KOPT-K1 (cell line): ENCODE data around the gene HOXA5.

Experiments
- H3K27ac ChIP-seq: fragments of 200-600 bp; sonication (generic); 2 replicates; pipeline ENCODE4 v1.5.1; 2016; ENCODE audit warnings: antibody characterized with exemption, mild to moderate bottlenecking, low read depth, low read length; ENCODE audit not compliant: poor library complexity, severe bottlenecking
- H3K36me3 ChIP-seq: fragments of 200-600 bp; sonication (generic); 2 replicates; pipeline ENCODE4 v1.5.1; 2017; ENCODE audit warnings: antibody characterized with exemption, mild to moderate bottlenecking, low read length, moderate library complexity; ENCODE audit not compliant: insufficient read depth
- H3K9me3 ChIP-seq: fragments of 200-600 bp; sonication (generic); 2 replicates; pipeline ENCODE4 v1.5.1; 2017; ENCODE audit warnings: antibody characterized with exemption, low read length, mild to moderate bottlenecking; ENCODE audit not compliant: insufficient read depth, poor library complexity, severe bottlenecking

HOXA5 gene

DNA sequence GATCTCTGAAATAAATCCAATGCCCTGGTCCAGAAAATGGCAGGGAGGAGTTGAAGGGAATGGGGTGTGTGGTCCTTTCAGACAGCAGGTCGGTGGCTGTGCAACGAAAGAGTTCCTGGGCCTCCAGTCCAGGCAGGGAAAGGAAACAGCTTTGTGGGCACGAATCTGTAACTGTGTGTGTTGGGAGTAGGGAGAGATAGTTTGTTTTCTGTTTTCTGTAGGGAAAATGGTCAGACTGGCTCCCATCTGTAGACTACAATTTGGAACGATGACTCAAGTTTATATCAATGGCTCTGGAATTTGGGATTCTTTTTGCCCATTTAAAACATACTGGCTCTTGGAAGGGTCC, 24.4 kb upstream of the HOXA5 start:
- Histone ChIP-seq H3K36me3 (no peaks in the 10 kb centered on the region), H3K27ac (no peak overlapping the region), H3K9me3 (no peaks in the 10 kb centered on the region)

DNA sequence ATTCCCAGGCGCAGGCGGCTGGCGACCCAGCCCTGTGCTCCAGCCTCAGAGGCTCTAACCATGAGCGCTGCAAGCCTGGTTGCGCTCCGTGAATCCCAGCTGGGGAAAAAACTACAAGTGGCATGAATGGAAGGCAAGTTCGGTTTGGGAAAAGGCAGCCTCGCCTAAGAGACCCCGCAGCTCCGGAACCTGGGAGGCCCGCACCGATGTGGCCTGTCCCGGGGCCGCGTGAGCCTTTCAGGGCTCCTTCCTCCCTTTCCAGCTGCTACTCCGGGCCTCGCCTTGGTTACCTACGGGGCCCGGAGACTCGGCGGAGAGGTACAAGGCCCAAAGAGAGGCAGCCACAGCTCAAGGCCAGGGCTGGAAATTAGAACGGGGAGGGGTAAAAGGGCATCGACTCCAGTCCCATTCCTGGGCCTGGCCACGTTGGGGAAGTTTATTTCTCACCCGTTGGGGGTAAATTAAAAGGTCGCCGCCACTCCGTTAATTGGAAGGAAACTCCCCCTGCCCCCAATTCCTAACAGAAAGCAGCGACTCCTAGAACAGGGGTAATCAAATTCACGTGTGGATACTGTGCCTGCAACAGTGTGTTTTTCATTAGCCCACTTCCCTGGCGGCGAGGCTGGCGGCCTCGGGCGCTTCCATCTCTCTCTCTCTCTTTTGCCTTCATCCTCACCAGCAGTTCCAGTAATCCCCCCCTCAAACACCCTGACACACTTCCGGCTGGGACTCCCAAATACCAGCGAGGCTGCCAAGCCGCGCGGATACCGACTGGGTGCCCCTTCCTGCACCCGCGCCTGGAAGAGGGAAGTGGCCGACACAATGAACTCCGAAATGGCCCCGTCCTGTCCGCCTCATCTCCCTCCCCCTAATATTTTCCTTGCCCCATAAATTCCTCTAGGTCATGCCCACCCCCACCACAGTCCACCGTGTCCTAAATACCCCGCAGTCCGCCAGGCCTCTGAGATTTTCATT, 23.3 kb upstream of the HOXA5 start:
- H3K9me3 ChIP-seq, result no peaks in the 10 kb centered on the region
- no peak overlapping the region for H3K27ac ChIP-seq
- no peaks in the 10 kb centered on the region for H3K36me3 ChIP-seq

DNA sequence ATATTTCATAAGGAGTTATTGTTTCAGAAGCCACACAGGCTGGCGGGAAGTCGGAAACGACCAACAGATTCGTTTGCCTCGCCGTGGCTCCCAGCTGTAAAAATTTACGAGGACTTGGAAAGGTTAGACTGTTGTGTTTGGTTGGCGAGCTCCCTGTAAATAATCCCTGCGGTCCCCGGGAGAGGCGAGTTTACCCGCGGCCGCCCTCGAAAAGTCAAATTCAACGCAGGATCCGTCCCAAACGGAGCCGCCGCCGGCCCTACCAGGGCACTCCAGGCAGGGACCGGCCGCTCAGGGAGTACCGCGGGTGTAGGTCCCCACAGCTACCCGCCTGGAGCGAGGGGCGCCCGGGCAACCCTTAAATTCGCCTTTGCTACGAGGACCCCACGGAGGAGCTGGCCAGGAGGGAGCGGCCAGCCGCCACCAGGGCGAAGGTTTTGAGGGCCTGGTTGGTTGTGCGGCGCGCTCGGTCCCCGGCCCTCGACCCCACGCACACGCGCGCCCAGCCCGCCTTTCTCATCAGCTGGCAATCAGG, 22.6 kb upstream of the HOXA5 start:
- Histone ChIP-seq H3K36me3 (no peaks in the 10 kb centered on the region), H3K27ac (no peak overlapping the region), H3K9me3 (no peaks in the 10 kb centered on the region)

DNA sequence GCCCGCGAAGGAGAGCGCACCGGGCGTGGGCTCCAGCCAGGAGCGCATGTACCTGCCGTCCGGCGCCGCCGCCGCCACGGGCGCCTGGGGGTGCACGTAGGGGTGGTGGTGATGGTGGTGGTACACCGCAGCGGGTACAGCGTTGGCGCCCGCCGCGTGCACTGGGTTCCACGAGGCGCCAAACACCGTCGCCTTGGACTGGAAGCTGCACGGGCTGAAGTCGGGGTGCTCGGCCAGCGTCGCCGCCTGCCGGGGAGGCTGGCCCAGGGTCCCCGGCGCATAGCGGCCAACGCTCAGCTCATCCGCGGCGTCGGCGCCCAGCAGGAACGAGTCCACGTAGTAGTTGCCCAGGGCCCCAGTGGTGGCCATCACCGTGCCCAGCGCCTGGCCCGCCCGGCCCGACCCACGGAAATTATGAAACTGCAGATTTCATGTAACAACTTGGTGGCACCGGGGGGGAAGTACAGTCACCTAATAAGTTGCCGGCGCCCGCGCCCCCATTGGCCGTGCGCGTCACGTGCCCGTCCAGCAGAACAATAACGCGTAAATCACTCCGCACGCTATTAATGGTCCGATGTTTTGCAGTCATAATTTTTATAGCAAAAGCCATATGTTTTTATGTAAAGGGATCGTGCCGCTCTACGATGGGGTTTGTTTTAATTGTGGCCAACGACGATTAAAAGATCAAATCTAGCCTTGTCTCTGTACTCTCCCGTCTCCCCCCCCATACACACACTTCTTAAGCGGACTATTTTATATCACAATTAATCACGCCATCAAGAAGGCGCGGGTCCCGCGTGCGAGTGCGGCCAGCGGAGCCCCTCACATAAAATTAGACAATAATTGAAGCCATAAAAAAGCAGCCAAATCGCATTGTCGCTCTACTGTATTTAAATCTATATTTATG, 21.9 kb upstream of the HOXA5 start, which contains the start of gene HOXA9:
Gene HOXA9, minus strand, starts transcription at position 449 of the 907 bp plus-strand sequence. Its CDS starts 80 bp downstream, at position 369.
- H3K9me3 ChIP-seq, result no peaks in the 10 kb centered on the region
- no peak within 1 kb of the TSS for H3K27ac ChIP-seq

DNA sequence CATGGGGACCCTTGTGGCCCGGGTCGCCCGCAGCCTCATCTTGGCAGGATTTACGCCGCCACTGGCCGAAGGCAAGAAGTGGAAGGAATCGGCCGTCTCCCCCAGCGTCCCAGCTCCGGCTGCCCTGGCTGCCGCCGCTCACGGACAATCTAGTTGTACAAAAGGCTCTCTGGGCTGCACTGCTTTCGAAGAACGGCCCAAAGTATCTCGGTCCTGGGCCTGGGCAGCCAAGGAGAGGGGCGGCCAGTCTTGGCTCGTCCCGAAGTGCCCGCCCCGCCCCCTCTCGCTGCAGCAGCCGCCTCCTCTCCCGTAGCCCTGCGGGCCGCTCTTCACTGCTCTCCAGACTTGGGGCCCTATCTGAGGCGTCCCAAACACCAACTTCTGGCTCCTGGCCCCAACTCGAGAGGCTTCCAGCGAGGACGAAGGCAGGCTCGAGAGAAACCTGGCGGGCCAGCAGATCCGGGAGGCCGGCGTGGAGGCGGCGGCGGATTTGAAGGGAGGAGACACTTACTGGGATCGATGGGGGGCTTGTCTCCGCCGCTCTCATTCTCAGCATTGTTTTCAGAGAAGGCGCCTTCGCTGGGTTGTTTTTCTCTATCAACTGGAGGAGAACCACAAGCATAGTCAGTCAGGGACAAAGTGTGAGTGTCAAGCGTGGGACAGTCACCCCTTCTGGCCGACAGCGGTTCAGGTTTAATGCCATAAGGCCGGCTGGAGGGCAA, 21.0 kb upstream of the HOXA5 start:
- no peaks in the 10 kb centered on the region for H3K36me3 ChIP-seq
- no peaks in the 10 kb centered on the region for H3K9me3 ChIP-seq
- no peak overlapping the region for H3K27ac ChIP-seq

More for the DNA sequence above, 21.9 kb upstream of the HOXA5 start, which contains the start of gene HOXA9:
- no peaks in the 10 kb centered on the region for H3K36me3 ChIP-seq

DNA sequence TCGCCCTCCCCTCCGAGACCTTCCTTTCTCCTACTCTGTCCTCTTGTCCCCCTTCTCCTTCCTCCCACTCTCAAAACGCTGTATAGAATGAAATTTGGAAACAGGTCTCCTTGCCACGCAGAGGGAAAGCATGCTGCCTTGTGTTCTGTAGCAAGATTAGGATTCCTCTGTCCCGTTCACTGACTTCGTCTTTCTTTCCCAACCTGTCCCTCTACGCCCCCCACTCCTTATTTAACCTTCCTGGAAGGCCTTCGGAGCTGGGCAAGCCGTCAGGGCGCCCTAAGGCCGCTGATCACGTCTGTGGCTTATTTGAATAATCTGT, 20.5 kb upstream of the HOXA5 start:
- Histone ChIP-seq H3K27ac (no peak overlapping the region), H3K9me3 (no peaks in the 10 kb centered on the region)

DNA sequence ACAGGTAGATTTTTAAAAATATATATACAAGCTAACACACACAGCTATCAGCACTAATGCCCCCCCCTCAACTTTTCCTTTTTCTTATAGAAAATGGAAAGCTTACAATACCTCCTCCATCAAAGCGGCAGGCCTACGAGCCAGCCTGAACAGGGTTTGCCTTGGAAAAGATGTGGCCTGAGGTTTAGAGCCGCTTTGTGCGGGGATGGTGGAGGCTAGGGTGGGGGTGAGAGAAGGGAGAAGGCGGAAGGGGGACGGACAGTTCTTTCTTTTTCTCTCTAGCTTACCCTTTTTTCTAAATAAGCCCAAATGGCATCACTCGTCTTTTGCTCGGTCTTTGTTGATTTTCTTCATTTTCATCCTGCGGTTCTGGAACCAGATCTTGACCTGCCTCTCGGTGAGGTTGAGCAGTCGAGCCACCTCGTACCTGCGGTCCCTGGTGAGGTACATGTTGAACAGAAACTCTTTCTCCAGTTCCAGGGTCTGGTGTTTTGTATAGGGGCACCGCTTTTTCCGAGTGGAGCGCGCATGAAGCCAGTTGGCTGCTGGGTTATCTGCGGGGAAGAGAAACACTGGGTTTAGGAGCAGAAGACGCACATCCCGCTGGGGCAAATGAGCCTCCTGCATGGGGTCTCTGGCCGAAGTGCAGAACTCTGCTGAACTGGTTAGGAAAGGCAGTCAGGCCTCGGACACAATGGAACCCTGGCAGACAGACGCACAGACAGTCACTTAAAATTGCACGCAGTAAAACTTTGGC, 20.0 kb upstream of the HOXA5 start:
- Histone ChIP-seq H3K9me3 (peaks cover 2% of the 10 kb centered on the region), H3K36me3 (no peaks in the 10 kb centered on the region), H3K27ac (no peak overlapping the region)

More for the DNA sequence above, 20.5 kb upstream of the HOXA5 start:
- H3K36me3 ChIP-seq, result no peaks in the 10 kb centered on the region

DNA sequence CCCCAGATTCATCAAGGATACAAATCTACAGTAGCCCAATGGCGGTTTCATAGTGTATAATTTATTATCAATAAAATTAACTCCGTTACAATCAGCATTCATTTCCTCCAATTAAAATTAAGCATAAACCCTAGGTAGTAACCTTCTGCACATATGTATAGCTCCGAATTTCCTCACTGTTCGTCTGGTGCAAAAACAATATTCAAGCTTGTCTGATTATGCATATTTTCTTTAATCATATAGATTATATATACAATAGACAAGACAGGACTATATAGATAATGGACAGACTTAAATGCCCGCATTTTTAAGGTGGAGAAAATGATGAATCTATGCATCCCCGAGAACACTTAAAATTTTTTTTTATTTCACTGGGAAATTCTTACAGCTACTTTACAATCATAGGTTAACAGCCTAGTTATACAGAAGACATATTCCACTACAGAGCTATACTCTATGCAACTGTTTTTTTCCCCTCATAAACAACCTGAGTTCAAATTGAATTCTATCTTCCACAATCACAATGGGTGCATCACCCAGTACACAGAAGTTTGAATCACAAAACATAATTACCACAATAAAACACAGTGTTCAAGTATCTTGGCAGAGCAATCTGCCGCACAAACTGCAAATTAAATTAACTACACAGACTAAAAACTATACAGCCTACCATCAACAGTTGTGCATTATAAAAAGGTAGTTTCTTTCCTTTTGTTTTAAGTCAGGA, 19.2 kb upstream of the HOXA5 start:
- Histone ChIP-seq H3K36me3 (no peaks in the 10 kb centered on the region), H3K27ac (no peak overlapping the region), H3K9me3 (peaks cover 9% of the 10 kb centered on the region)

DNA sequence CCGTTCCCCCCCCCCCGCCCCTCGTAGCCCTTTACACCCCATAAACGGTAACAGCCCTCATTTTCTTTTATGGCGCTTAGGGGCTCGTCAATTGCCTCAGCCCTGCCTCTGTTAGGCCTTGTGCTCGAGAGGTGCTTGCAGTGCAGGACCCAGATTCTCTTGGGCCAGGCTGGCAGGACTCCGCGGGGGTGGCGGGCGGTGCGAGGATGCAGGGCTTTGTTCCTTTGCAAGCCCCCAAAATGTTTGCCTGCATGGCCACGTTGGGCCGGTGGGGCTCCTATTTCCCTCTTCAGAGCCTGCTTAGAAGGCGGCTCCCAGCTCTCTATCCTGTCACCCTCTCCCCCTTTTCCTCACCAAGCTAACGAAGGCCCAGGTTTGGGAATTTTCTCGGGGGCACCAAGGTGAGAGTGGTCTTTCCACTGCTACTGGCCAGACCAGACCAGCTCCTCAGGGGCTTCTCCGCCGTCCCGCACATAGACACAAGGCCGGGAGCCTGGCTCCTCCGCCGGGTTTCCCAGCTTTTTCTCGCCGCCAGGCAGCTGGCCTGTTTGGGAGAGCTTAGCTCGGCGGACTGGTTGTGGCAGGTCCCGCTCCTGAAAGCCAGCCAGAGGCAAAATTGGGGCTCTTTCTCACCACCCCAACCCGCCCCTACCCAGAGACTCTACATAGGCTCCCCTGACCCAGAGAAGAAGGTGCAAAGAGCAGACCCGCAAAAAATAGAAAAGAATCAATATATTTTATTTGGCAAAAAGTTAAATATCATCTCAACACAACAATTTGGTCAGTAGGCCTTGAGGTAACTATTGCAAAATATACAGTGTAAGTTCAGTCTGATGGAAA, 18.5 kb upstream of the HOXA5 start:
- Histone ChIP-seq H3K36me3 (no peaks in the 10 kb centered on the region), H3K9me3 (peaks cover 17% of the 10 kb centered on the region), H3K27ac (no peak overlapping the region)

DNA sequence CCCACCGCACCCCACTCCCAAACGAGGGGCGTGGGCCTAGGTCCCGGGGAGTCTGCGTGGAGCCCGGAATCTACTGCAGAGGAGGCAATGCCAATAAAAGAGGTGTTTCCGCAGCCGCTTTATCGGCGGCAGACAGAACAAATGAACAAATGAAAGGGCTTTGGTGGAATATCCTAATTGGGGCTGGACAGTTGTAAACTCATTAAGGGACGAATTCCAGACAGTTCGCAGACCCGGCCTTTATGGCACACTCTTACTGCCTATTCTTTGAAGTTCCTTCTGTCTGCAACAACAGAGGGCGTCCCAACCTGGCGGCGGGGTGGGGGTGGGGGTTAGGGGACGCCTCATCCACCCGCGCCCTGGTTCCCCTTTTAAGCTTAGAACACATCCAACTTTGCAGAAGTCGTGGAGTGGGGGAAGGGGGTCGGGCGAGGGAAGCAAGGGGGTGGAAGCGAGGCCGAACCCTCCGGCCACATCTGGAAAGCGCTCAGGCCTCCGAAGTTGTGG, 17.8 kb upstream of the HOXA5 start:
- Histone ChIP-seq H3K27ac (no peak overlapping the region), H3K36me3 (no peaks in the 10 kb centered on the region)

DNA sequence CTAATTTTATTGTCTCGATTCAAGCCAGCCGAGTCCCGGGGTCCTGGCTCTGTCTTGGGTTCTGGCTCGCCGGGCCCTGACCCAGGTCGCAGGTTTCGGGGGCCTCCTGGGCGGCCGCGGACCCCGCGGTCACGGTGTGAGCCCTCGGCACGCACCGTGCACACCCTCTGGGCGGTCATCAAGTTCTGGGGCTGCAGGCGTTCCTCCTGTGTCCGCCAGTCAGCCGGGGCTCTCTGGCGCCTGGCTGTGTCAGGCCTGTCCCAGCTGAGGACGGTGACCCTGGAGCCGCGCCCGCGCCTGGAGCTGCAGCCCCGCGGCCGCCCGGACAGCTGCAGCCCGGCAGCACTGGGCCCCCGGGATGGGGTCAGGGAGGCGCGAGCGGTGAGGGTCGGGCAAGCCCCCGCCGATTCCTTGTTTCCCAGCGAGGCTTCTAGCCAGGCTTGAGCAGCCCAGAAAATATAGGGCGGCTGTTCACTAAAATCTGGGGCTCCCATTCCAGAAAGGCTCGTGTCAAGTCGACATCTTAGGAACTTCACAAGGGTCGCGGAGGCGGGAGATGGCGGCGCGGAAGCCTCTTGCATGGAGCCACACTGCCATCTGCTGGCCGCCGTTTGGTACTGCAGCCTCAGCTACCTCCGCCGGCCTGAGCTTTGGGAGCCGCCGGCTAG, 17.2 kb upstream of the HOXA5 start:
- Histone ChIP-seq H3K27ac (peak overlapping the region; percentile 47), H3K9me3 (peaks cover 27% of the 10 kb centered on the region), H3K36me3 (no peaks in the 10 kb centered on the region)

More for the DNA sequence above, 17.8 kb upstream of the HOXA5 start:
- peaks cover 23% of the 10 kb centered on the region for H3K9me3 ChIP-seq

DNA sequence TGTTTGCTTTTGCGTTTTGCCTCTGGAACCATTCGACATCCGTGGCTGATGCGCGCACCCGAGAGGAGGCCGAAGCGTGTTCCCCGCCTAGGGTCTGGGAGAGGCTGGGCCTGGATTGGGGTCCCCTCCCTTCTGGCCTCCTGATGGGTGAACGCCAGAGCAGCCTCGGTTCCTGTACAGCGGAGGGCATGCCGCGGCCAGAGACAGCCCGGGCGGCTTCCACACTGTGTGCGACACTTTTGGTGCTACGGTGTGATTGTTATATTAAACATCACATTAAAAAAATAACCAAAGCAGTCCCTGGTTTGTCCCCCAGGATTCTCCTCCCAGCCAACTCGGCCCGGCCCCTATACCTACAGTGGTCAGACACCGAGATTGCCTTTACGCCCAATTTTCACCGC, 16.7 kb upstream of the HOXA5 start:
- Histone ChIP-seq H3K27ac (no peak overlapping the region), H3K36me3 (no peaks in the 10 kb centered on the region), H3K9me3 (peaks cover 32% of the 10 kb centered on the region)
